NK-92 treated with Interleukin-12 subunit alpha and Interleukin-12 subunit beta, amount 100 ng/mL, for 24 hours (cell line): ENCODE results near the gene SIGLEC9.
A peak's percentile ranks its signal among the peaks of the same experiment; 100 is the strongest.

ENCODE experiments used
- DNase-seq: peaks from one replicate; lab custom pipeline; 2025; lab: John Stamatoyannopoulos, UW

SIGLEC9 gene

DNA sequence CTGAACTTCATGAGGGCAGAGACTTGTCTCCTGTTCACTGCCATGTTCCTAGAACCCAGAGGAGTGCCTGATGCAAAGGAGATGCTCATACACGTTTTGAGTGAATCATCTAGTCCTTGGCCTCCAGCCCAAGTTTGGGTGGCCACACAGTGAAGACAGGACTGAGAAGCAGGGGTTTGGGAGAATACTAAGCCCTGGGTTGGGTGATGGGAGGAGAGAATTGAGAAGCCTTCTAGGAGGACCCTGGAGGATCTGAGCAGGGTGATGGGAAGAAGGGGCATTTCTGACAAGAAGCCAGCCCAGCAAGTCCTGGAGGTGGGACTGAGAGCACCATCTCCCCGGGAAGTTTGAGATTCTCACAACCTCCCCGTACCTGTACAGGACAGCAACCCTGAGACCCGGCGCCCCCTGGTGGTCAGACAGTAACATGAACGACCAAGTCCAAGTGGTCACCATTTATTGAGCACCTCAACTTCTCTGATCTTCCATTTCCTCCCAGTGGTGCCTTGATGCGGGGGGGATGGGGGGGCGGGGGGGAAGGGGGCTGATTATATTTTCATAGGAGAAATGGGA lies 27.5 kb upstream of the SIGLEC9 start:
- peak; percentile 43 for DNase-seq

DNA sequence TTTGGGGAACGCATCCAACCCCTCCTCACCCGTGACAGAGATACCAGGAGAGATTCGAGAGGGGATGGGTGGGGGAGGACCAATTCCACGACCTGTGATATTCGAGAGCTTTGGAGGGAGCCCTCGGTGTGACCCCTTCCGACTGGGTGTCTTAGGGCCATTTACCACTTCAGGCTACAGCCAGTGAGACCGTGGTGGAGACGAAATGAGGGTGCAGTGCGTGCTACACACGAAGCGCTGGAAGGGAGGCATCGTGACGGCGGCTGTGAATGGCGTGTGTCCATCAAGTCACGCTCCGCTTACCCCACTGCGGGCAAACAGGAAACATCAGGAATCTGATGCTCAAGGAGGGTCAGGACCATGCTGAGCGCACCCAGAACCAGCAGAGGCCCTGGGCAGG lies 26.9 kb upstream of the SIGLEC9 start:
- no peak for DNase-seq

DNA sequence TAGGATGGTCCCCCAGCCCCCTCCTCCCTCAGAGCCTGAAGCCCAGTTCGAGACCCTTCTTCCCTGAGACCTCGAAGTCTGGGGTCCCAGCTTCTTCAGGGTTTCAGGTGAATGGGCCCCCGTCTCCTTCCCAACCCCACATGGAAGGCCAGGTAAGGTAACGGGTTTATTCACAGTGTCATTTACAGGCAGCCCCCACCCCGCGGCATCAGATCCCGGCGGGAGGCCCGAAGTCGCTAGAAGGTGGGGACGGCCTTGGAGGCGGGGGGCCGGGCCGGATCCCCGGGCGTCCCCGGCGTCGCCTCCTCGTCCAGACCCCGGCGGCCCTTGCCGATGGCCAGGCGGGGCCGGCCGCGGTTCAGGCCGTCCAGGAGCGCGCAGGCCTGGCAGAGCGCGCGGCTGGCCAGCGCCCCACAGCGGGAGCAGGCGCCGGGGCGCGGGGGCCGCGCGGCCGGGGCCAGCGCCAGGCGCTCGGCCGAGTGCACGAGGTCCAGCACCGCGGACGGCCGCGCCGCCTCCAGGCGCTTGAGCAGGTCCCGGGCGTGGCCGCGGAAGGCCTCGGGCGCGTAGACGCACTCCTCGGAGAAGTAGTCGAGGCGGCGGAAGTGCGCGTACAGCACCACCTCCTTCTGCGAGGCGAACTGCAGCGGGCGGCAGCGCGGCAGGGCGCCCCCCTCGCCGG lies 26.2 kb upstream of the SIGLEC9 start:
- no peak for DNase-seq

DNA sequence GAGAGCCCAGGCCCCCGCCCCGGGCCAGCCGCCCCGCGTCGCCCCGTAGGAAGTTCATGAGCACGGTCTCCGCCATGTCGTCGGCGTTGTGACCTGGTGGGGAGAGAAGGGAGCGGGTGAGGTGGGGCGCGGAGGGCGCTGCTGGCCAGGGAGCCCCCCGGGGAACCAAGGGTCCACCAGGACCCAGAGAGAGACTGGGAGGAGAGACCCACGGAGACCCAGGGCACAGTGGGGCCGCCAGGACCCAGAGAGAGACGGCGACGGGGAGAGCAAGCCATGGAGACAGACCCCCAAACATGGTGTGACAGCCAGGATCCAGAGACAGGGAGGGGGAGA lies 25.7 kb upstream of the SIGLEC9 start:
- no peak for DNase-seq

DNA sequence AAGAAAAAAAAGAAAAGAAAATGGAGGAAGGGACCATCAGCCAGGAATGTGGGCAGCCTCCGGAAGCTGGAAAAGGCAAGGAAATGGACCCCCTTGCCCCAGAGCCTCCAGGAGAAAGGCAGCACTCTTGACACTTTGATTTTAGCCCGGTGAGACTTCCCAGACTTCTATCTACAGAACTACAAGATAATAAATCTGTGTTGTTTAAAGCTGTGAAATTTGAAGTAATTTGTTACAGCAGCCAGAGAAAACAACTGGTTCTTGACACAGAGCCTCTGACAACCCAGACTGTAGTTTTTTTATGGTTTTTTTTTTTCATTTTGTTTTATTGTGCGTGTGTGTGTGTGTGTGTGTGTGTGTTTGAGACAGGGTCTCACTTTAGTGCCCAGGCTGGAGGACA lies 24.1 kb upstream of the SIGLEC9 start:
- DNase-seq = no peak

DNA sequence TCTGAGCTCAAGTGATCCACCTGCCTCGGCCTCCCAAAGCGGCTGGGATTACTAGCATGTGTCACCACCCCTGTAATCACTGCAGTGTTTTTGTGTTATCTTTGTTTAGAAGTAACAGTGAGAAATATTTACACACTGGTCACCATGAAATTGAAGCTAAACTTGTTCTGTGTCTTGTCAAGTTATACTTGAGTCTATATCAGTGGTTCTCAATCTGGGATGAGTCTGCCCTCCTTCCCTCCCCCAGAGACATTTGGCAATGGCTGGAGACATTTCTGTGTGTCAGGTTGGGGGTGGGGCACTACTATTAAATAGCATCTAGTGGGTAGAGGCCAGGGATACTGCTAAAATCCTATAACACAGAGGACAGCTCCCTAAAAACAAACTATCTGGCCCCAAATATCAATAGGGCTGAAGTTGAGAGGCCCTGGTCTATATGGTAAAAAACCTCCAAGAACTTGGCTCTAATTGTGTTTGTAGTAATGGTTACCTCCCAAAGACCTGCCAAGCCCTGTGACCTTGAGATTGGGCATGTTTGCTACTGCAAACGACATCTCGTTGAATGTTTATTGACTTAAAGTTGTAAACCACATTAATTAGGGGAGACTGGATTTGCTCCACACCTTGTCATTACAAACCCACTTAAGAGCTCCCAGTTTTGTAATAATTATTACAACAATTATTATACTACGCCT lies 23.4 kb upstream of the SIGLEC9 start:
- DNase-seq = no peak

DNA sequence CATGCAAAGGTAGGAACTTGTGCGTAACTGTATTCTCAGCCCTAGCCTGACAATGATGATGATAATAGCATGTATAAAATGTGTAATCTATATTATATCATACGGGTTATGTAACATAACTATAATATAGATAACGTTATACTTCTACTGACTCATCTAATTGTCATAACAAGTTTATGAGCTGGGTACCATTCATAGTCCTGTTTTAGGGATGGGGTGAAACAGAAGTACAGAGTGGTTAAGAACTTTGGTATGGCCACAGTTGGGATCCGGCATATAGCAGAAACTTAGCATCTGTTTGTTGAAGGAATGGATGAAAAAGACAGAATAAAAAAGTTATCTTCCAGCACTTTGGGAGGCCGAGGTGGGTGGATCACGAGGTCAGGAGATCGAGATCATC lies 21.7 kb upstream of the SIGLEC9 start:
- DNase-seq = no peak

DNA sequence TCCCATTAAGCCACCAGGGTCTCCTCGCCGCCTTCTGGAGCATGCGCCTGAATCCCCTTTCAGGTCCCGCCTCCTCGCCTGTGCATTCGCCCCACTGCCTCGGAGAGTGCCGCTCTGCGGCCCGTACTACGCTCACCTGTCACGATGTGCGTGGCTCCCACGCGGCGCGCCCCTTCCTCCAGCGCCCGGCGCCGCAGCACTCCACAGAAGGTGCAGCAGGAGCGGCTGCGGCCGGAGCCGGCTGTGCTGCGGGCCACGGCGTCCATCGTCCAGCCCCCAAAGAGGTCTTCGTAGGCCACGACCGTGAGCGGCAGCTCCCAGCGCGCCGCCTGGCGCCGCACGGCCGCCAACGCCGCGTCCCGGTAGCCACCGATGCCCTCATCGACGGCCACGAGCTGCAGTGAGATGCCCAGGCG lies 20.8 kb upstream of the SIGLEC9 start:
- no peak for DNase-seq

DNA sequence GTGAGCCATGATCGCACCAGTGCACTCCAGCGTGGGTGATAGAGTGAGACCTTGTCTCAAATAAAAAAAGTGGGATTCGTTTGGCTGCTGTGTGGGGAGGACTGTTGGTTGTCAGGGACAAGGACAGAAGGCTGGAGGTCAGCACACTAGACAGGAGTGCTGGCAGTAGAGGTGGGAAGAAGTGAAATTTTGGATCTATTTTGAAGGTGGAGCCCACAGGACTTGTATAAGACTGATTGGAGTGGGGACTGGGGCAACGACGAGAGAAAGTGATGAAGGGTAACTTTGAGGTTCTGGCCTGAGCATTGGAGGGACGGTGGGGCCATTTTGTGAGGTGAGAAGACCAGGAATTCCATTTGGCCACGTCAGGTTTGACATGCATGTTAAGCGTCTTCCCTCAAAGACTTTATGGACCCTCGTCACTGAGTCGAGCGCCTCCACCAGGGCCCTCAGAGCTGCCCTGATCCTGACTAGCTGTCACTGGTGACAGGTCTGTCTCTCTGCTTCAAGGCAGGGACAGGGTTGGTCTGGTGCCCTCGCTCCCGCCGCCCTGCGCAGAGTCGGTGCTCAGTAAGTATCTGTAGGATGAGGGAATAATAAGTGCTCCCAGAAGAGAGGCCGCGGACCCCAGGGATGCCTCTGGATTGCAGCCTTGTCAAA lies 17.2 kb upstream of the SIGLEC9 start:
- DNase-seq = no peak

DNA sequence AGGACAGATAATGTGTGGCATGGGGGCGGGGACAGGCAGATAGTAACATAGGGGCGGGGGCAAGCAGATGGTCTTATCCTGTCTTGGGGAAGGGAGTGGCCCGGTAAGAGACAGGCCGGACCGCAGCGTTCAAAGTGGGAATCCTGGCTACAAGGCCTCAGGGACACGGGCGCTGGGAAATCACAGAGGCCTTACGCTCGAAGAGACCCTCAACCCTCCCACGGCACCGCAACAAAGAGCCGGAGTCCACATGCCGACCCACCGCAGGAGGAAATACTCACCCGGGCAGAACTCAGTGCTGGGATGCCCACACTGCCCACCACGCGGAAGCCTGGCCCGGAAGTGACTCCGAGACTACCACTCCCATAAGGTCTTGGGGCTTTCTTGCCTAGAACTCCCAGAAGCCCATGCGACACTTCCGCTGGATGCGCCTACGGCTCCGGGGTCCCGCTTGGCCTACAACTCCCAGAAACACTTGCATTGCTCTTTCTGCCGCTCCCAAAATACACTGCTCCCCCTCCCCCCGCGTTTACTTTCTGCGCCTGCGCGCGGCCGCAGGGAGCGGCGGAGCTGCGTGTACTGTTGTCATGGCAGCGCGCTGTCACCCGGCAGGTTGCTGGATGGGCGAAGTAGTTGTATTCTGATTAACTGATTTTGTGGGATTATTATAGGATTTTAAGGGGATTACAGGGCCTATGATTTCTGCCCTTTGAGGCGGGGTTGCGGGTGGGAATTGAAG lies 16.5 kb upstream of the SIGLEC9 start, which contains the start of gene CTU1:
Gene CTU1, minus strand, starts transcription at position 344 of the 739 bp plus-strand sequence. CDS start 3,840 bp downstream, outside the sequence.
- DNase-seq = peak; percentile 97

DNA sequence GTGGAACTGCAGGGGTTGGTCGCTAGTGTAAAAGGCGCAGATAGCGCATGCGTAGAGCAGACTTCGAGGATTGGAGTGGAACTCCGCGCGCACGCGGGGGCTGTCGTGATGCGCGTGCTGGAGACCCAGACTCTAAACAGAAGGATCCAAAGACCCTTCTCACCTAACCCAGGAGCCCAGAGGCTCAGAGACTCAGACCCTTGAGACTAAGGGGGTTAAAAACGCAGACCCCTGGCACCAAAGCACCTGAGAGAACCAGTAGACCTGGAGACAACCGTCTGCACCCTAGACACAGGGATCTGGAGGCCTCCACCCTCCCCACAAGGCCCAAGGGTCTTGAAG lies 15.9 kb upstream of the SIGLEC9 start:
- no peak for DNase-seq

DNA sequence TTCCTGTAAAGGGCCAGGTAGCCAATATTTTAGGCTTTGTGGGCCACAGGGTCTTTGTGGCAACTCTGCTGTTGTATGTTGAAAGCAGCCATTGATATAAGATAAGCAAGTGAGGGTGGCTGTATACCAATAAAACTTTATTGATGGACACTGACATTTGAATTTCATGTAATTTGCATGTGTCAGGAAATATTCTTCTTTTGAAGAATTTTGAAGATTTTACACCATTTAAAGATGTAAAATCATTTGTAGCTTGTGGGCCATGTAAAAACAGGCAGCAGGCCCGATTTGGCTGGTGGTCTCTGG lies 14.1 kb upstream of the SIGLEC9 start:
- DNase-seq = no peak

DNA sequence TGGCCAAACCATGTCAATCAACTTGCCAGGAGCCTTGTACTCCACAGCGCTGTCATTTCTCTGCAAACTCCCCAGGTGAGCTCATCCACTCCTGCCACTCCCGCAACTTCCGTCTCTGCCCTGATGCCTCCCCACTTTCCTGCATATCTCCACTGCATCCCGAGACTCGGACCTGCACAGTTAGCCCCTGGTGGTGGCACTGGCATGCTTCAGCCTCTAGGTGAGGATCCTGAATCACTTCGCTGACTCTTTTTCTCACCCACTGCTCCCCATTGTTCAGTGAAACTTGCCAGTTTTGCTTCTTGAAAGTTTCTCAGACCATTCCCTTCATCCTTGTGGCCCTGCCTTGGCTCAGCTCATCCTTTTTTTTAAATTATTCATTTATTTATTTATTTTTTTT lies 13.1 kb upstream of the SIGLEC9 start:
- no peak for DNase-seq

DNA sequence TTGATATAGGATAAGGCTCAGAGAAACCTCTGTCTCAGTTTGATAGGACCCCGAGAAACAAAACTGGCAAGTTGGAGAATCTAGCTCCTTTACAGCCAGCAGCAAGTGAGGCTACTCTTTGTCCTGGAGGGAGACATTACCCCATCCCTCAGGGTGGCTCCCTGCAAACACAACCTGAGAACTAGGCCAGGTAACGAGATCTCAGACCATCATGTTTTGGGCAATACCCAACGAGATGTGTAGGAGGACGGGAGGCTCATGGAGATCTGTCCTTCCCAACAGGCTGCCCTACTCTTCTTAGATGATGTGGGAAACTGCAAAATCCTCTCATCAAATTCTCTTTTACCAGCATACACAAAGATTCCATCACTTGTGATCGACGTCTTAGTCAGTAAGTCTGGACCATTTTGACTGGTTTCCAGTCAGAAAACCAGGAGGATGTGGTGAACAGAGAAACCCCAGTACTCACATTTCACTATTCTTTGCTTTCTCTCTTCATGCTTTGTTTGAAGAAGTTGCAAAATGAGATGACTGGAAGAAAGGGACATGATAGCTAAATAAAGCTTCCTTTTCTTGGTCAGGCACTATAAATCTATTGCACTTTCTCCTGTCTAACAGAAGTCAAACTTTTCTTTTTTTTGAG lies 10.5 kb upstream of the SIGLEC9 start:
- no peak for DNase-seq

DNA sequence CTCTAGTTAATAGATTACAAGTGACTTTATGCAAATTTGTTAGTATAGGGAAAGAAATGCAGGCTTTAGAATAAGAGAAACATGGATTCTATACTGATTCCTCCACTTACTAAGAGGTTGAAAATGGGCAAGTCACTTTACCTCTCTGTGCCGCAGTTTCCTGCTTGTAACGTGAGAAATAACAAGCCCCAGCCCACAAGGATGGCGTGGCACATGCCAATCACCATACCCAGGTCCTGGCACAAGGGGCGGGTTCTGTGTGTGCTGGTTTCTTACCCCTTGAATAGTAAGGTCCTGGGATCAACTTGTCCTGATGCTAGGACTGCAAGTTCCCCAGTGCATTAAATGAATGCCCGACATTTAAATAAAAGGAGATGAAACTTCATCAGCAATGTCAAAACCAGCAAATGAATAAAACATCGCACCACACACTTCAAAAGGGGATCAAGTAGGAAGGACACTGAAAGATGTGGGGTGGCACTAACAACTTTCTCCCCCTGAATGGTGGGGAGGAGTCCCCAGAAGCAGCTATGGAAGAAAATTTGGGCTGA lies 7.9 kb upstream of the SIGLEC9 start:
- no peak for DNase-seq

DNA sequence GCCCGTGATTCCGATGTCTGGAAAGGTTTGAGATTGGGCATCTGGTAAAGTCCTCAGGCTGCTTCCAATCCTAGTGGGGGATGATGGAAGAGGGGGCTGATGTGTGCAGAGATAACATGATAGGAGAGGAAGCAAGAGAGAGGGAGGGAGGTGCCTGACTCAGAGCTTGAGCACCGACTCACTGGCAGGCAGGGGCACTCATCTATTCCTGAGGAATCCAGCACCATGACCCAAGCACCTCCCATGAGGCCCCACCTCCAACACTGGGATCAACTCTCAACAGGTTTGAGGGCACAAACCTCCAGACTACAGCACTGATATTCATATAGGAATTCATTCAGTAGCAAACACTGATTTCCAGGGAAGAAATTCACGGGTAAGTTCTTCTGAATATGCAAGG lies 5.6 kb upstream of the SIGLEC9 start:
- DNase-seq = no peak

DNA sequence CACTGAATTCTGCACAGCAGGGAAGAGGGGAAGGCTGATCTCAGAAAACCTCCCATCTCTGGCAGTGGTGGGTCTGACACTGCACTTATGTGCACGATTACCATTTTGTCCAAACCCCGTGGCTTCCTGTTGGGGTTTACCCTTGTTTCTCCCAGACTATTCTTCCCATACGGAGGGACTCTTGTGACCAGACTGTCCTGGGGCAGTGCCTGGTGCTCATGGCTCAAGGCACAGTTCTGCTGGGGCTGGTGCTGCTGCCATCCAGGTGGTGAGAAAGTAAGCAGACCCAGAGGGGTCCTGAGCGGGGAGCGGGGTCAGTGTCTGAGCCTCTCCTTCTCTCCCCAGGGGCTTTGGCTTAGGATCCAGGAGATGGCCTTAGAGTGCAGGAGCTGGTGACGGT lies 5.1 kb upstream of the SIGLEC9 start:
- DNase-seq = no peak

DNA sequence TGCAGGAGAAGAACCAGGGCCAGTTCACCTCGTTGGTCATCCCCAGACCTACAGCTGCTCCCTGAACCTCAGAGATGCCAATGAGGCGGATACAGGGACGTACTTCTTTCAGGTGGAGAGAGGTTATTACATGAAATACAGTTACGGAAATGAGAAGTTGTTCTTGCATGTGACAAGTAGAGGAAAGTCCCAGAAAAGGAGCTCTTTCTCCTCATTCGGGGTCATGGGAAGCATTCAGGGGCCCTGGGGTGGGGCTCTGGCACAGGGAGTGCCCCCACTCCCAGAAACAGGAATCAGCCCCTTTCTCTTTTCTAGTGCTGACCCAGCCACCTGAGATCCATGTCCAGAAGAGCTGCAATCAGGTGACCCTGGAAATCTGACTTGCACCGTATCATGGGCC lies 4.5 kb upstream of the SIGLEC9 start:
- no peak for DNase-seq

DNA sequence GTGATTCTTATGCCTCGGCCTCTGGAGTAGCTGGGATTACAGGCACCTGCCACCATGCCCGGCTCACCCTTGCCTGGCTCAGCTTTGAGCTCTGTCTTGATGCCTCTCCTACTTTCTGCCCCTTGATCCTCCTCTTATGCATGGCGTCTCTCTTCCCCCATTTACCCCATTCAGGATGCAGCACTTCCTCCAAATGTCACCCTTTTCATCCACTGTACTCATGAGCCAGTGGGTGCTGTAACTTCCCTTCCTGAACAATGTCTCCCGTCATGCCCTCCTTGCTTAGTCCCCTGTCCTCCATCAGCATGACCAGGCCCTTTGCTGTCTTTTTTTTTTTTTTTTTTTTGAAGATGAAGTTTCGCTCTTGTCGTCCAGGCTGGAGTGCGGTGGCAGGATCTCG lies 3.4 kb upstream of the SIGLEC9 start:
- no peak for DNase-seq

DNA sequence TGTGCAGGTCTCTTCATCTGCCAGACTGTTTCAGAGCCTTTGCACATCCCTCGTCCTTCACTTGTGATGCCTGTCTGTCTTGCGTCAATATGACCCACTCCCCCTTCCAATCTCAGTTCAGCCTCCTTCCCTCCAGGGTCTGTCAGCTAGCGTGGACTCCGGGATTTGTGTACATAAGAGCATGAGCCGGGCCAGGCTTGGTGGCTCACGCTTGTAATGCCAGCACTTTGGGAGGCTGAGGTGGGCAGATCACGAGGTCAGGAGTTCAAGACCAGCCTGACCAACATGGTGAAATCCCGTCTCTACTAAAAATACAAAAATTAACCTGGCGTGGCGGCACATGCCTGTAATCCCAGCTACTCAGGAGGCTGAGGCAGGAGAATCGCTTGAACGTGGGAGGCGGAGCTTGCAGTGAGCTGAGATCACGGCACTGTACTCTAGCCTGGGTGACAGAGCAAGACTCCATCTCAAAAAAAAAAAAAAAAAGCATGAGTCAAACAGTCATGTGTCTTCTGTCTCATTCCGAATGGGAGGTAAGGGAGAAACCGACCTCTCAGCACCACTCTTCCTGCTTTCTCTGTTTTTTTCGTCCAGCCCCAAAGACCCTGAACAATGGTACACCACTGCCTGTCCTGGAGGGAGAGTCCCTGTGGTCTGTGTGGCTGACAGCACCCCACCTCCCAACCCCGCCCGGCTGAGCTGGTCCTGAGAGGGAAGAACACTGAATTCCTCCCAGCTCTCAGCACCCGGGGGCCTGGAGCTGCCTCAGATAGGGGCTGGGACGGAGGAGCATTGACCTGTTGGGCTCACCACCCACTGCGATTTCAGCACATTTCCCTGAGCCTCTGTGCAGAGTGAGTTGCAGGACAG lies 2.4 kb upstream of the SIGLEC9 start:
- no peak for DNase-seq

DNA sequence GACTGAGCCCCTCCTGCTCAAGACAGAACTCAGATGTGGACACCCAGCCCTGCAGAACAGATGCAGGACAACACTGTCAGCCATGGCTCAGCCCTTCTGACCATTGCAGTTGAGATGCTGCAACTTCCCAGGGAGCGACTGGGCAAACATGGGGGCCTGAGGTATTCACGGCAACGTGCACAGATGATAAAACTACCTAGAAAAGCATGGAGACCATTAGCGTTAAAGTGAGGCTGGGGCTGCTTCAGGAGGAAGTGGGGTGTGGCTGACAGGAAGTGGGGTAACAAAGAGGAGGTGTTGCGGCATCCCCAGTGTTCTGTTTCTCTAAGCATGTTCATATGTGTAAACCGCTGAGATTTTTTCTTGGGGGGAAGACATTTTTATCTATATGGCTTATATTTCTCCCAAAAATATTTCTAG lies 1.3 kb upstream of the SIGLEC9 start:
- peak; percentile 42 for DNase-seq
